Endothelial cell of umbilical vein (primary cell): ENCODE measurements around the gene SLC7A10. TPM values are rescaled to one million over a fixed set of nuclear protein-coding genes. Genes with fewer than 3 reads are reported as not detected.

Experiments
- BruUV-seq: library from RNA; stranded (reverse); fragments of 400-500 nt; replicated peaks from 2 replicates; lab custom pipeline; 2021; lab: Mats Ljungman, UMichigan
- CTCF ChIA-PET: fragments of 300-600, 350-600 bp; sonication (Branson Sonifier 250); formaldehyde crosslinking; loops from one replicate; lab custom pipeline; 2021; ENCODE audit warnings: antibody characterized with exemption, inconsistent platforms; lab: Charles Lee
- POLR2A ChIA-PET: fragments of 300-600, 350-600 bp; sonication (Branson Sonifier 250); formaldehyde crosslinking; loops from one replicate; lab custom pipeline; 2021; ENCODE audit warnings: antibody characterized with exemption, inconsistent platforms; lab: Charles Lee
- DNase-seq: peaks from one replicate; pipeline ENCODE4 v3.0.0-alpha.2; 2011; ENCODE audit warnings: low read depth, low spot score
- FAIRE-seq: peaks from 2 replicates; lab custom pipeline; 2011; peaks lifted over from hg19 to GRCh38; lab: Jason Lieb, UNC
- H2AFZ ChIP-seq: 2 replicates; pipeline ENCODE4 v1.6.0; 2012; ENCODE audit warnings: low read depth, low read length, control low read depth, inconsistent platforms
- H3K27ac ChIP-seq: 2 replicates; pipeline ENCODE4 v1.5.1; 2011; ENCODE audit warnings: low read depth, mild to moderate bottlenecking, control low read depth, low read length, moderate library complexity; ENCODE audit not compliant: insufficient read depth
- H3K27me3 ChIP-seq, 2 experiments: 2 replicates each; pipeline versions ENCODE4 v1.6.0 to v1.6.1; 2011; ENCODE audit warnings: low read length in 2 of 2, mixed read lengths in 1 of 2; ENCODE audit not compliant: control insufficient read depth in 2 of 2, insufficient read depth in 2 of 2
- H3K36me3 ChIP-seq, 2 experiments: 2 replicates in 1 of 2; 3 replicates in 1 of 2; pipeline ENCODE4 v1.5.1; 2011; ENCODE audit warnings: low read length in 2 of 2, mild to moderate bottlenecking in 1 of 2, moderate library complexity in 1 of 2; ENCODE audit not compliant: control insufficient read depth in 2 of 2, insufficient read depth in 2 of 2; ENCODE audit errors: extremely low read depth in 1 of 2
- H3K4me1 ChIP-seq: 3 replicates; pipeline ENCODE4 v1.5.1; 2011; ENCODE audit warnings: mild to moderate bottlenecking, low read length; ENCODE audit not compliant: control insufficient read depth, insufficient read depth; ENCODE audit errors: extremely low read depth
- H3K4me2 ChIP-seq: 2 replicates; pipeline ENCODE4 v1.6.1; 2011; ENCODE audit warnings: low read length, control low read depth, mixed read lengths; ENCODE audit not compliant: insufficient read depth
- H3K4me3 ChIP-seq, 3 experiments: fragments of 200-600 bp in 1 of 3; sonication (generic), shearing (Covaris generic) in 1 of 3; replicated peaks in 1 of 3; 2 replicates each; pipeline ENCODE4 v1.5.1; 2011 to 2016; ENCODE audit warnings: control low read depth in 3 of 3, low read length in 3 of 3, mild to moderate bottlenecking in 2 of 3, inconsistent platforms in 1 of 3, low read depth in 1 of 3, moderate library complexity in 1 of 3; ENCODE audit not compliant: insufficient read depth in 1 of 3
- H3K79me2 ChIP-seq: 2 replicates; pipeline ENCODE4 v1.6.0; 2012; ENCODE audit warnings: low read length, inconsistent platforms; ENCODE audit not compliant: control insufficient read depth, insufficient read depth
- H3K9ac ChIP-seq: replicated peaks from 2 replicates; pipeline ENCODE3; 2011; ENCODE audit warnings: low read length, control low read depth; ENCODE audit not compliant: insufficient read depth; ENCODE audit errors: extremely low read depth
- H3K9me1 ChIP-seq: replicated peaks from 3 replicates; pipeline ENCODE4 v1.6.0; 2011; ENCODE audit warnings: mild to moderate bottlenecking, low read length; ENCODE audit not compliant: control insufficient read depth, insufficient read depth; ENCODE audit errors: extremely low read depth
- H3K9me3 ChIP-seq: replicated peaks from 2 replicates; pipeline ENCODE4 v1.5.1; 2012; ENCODE audit warnings: low read length, inconsistent platforms; ENCODE audit not compliant: control insufficient read depth, insufficient read depth
- H4K20me1 ChIP-seq: replicated peaks from 2 replicates; pipeline ENCODE3; 2011; ENCODE audit warnings: mild to moderate bottlenecking, low read length; ENCODE audit not compliant: control insufficient read depth, insufficient read depth; ENCODE audit errors: extremely low read depth
- CTCF ChIP-seq, 2 donors: IDR thresholded peaks; 1 replicate in 1 of 2; 2 replicates in 1 of 2; pipeline ENCODE4 v1.5.1; 2011; ENCODE audit warnings: low read length in 2 of 2, mild to moderate bottlenecking in 2 of 2, moderate library complexity in 2 of 2, control low read depth in 1 of 2, inconsistent platforms in 1 of 2, low read depth in 1 of 2; ENCODE audit not compliant: insufficient read depth in 1 of 2; ENCODE audit errors: extremely low read depth in 1 of 2
- EZH2 ChIP-seq: IDR thresholded peaks from 2 replicates; pipeline ENCODE4 v1.6.1; 2012; ENCODE audit warnings: borderline replicate concordance, low read depth, mild to moderate bottlenecking, moderate library complexity, low read length, inconsistent platforms; ENCODE audit not compliant: severe bottlenecking
- FOS ChIP-seq: IDR thresholded peaks from 2 replicates; pipeline ENCODE4 v1.6.1; 2011; ENCODE audit warnings: mild to moderate bottlenecking, low read length, moderate library complexity, borderline replicate concordance; ENCODE audit not compliant: insufficient read depth
- GATA2 ChIP-seq: IDR thresholded peaks from 2 replicates; pipeline ENCODE4 v1.7.0; 2011; ENCODE audit warnings: low read depth, mild to moderate bottlenecking, moderate library complexity, mixed read lengths, low read length; ENCODE audit not compliant: insufficient read length, insufficient read depth
- JUN ChIP-seq: IDR thresholded peaks from 2 replicates; pipeline ENCODE4 v1.6.1; 2011; ENCODE audit warnings: borderline replicate concordance, low read depth; ENCODE audit not compliant: insufficient read length, insufficient read depth
- MYC ChIP-seq: IDR thresholded peaks from one replicate; pipeline ENCODE4 v1.6.1; 2011; ENCODE audit warnings: mild to moderate bottlenecking, low read depth, low read length
- POLR2A ChIP-seq: IDR thresholded peaks from 2 replicates; pipeline ENCODE4 v1.6.1; 2012; ENCODE audit warnings: low read depth, mild to moderate bottlenecking, control low read depth, low read length
- POLR2AphosphoS5 ChIP-seq: IDR thresholded peaks from 2 replicates; pipeline ENCODE4 v1.6.1; 2012; ENCODE audit warnings: low read depth, mild to moderate bottlenecking, control low read depth, low read length, moderate library complexity; ENCODE audit not compliant: insufficient read depth
- dilution Hi-C: fragments of 300-500 bp; cut with MboI; formaldehyde crosslinking; loops from one replicate; pipeline ENCODE4 v1.15.0; 2019; ENCODE audit warnings: low sequenced_read_pairs; ENCODE audit not compliant: extremely low pct_ligation_motif_present
- intact Hi-C: fragments of 100-400 bp; cut with micrococcal nuclease; formaldehyde crosslinking; loops from one replicate; pipeline ENCODE4 v1.10.0; 2022
- polyA plus RNA-seq, 4 experiments: library from polyadenylated mRNA; depleted of rRNA in 3 of 4; stranded (reverse) in 3 of 4; unstranded in 1 of 4; fragments of >200 nt; gene quantifications; 2 replicates each; pipeline versions ENCODE4 v1.2.1 to v1.2.3, GENCODE V29; 2011 to 2012; ENCODE audit warnings: missing spikeins in 1 of 4
- total RNA-seq: library from RNA; stranded (reverse); gene quantifications from 2 replicates; pipeline ENCODE4 v1.2.3, GENCODE V29; 2021
- TF ChIP-seq, protein P1 (sequence below): IDR thresholded peaks from 2 replicates; pipeline ENCODE4 v1.6.1; 2011; ENCODE audit not compliant: insufficient read depth, insufficient read length

SLC7A10 gene
- total and polyA plus RNA-seq, 2 donors (not counting 3 experiments of a cell fraction or from before 2014, with no cell fraction given), result not detected

GRCh38 chr19:33159149-33159548 is 66.5 kb downstream of the SLC7A10 start:
- dilution Hi-C loops, result no loop called here
- no peak overlapping the region for H3K4me3 ChIP-seq
- no peaks in the 10 kb centered on the region for H3K36me3 ChIP-seq
- no peaks in the 10 kb centered on the region for H3K27me3 ChIP-seq
- H3K4me2 ChIP-seq, result no peak overlapping the region
- no peak overlapping the region for H3K9ac ChIP-seq
- BruUV-seq, result no TSS peak
- H3K9me3 ChIP-seq, result no peaks in the 10 kb centered on the region
- no peaks in the 10 kb centered on the region for H3K4me1 ChIP-seq
- CTCF ChIA-PET, result interaction anchor here (1.1 to 4.9 kb wide), 2 partner anchors 25 to 34 kb away, joined by 5 to 39 read pairs; no protein-coding TSS in a partner anchor
- H3K79me2 ChIP-seq, result no peaks in the 10 kb centered on the region
- H3K27ac ChIP-seq, result no peak overlapping the region
- FAIRE-seq (no peak), DNase-seq (no peak)
- no peaks in the 10 kb centered on the region for H4K20me1 ChIP-seq
- intact Hi-C loops, result no loop called here
- H2AFZ ChIP-seq, result no peak overlapping the region
- POLR2A ChIA-PET, result no interaction called here
- H3K9me1 ChIP-seq, result no peaks in the 10 kb centered on the region
- no peak for TF ChIP-seq CTCF (IDR thresholded peaks at IDR 0.05; ENCODE audit: extremely low read depth in 1 of 2, insufficient read depth in 1 of 2, low read depth in 1 of 2, low read length in 2 of 2)
- TF ChIP-seq GATA2, result no peak
- TF ChIP-seq JUN, result no peak
- no peak for TF ChIP-seq EZH2
- TF ChIP-seq, protein P1, sequence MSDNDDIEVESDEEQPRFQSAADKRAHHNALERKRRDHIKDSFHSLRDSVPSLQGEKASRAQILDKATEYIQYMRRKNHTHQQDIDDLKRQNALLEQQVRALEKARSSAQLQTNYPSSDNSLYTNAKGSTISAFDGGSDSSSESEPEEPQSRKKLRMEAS, result no peak
- TF ChIP-seq MYC, result no peak
- no peak for TF ChIP-seq POLR2A
- TF ChIP-seq POLR2AphosphoS5, result no peak
- no peak for TF ChIP-seq FOS

Other genes with a start within 250 kb of the SLC7A10 start
- 2.7 and 3.3 TPM in 2 replicates for gene RHPN2, start 161.0 kb downstream of the SLC7A10 start, total RNA-seq
- 1.9 and 2.3 TPM in 2 replicates for gene RHPN2, start 161.0 kb downstream of the SLC7A10 start, polyA plus RNA-seq
- gene GPATCH1, start 144.7 kb downstream of the SLC7A10 start, total RNA-seq, result 8.1 and 9.2 TPM in 2 replicates
- gene GPATCH1, start 144.7 kb downstream of the SLC7A10 start, polyA plus RNA-seq, result 3.5 and 4.5 TPM in 2 replicates
- not detected in 2 replicates for gene WDR88, start 93.7 kb downstream of the SLC7A10 start, total RNA-seq
- gene WDR88, start 93.7 kb downstream of the SLC7A10 start, polyA plus RNA-seq, result not detected in 2 replicates
- 17.8 and 19.4 TPM in 2 replicates for gene LRP3, start 31.5 kb downstream of the SLC7A10 start, total RNA-seq
- gene LRP3, start 31.5 kb downstream of the SLC7A10 start, polyA plus RNA-seq, result 14.3 and 23.6 TPM in 2 replicates
- not detected in 2 replicates for gene CEBPA, start 76.7 kb upstream of the SLC7A10 start, total RNA-seq
- gene CEBPA, start 76.7 kb upstream of the SLC7A10 start, polyA plus RNA-seq, result 0.05 and 0.06 TPM in 2 replicates
- gene CEBPG, start 147.9 kb upstream of the SLC7A10 start, total RNA-seq, result 24.3 and 24.6 TPM in 2 replicates
- 7.7 and 10.2 TPM in 2 replicates for gene CEBPG, start 147.9 kb upstream of the SLC7A10 start, polyA plus RNA-seq